Upper lobe of left lung (tissue), 6 donors: Measurements from ENCODE around the gene CHKB. TPM values are rescaled to one million over a fixed set of nuclear protein-coding genes. Genes with fewer than 3 reads are reported as not detected.

Source experiments
- ATAC-seq, 2 donors: fragments of 200-7000 bp; cut with Tn5 transposase; one replicate each; pipeline ENCODE4 v1.9.1; 2022; ENCODE audit warnings: mild to moderate bottlenecking in 2 of 2, moderate library complexity in 2 of 2; ENCODE audit not compliant: low FRiP score in 2 of 2
- DNase-seq, 2 donors: peaks; one replicate each; pipeline ENCODE4 v3.0.0-alpha.2; 2019 to 2020
- H3K27ac ChIP-seq, 4 donors: fragments of 200-600 bp; sonication (generic); one replicate each; pipeline ENCODE4 v1.5.1; 2016 to 2019
- H3K27me3 ChIP-seq, 4 donors: fragments of 200-600 bp; sonication (generic); one replicate each; pipeline ENCODE4 v1.5.1; 2017 to 2019
- H3K36me3 ChIP-seq, 4 donors: fragments of 200-600 bp; sonication (generic); one replicate each; pipeline ENCODE4 v1.5.1; 2016 to 2019
- H3K4me1 ChIP-seq, 4 donors: fragments of 200-600 bp; sonication (generic); one replicate each; pipeline ENCODE4 v1.5.1; 2018 to 2019
- H3K4me3 ChIP-seq, 4 donors: fragments of 200-600 bp; sonication (generic); one replicate each; pipeline ENCODE4 v1.5.1; 2017 to 2019; ENCODE audit warnings: mild to moderate bottlenecking in 2 of 4, moderate library complexity in 1 of 4
- H3K9me3 ChIP-seq, 4 donors: fragments of 200-600 bp; sonication (generic); one replicate each; pipeline ENCODE4 v1.5.1; 2018 to 2019
- EP300 ChIP-seq, 4 donors: sonication (generic); formaldehyde crosslinking; IDR thresholded peaks; one replicate each; pipeline ENCODE4 v1.5.1; 2017; ENCODE audit warnings: antibody characterized with exemption in 4 of 4, control low read depth in 2 of 4
- POLR2A ChIP-seq, 4 donors: fragments of 450-650 bp; IDR thresholded peaks; one replicate each; pipeline ENCODE4 v1.5.1; 2016 to 2017; ENCODE audit warnings: antibody characterized with exemption in 4 of 4, mild to moderate bottlenecking in 2 of 4
- POLR2AphosphoS5 ChIP-seq, 2 donors: sonication (generic); formaldehyde crosslinking; IDR thresholded peaks; one replicate each; pipeline ENCODE4 v1.5.1; 2017; ENCODE audit warnings: antibody characterized with exemption in 2 of 2
- WGBS, 2 donors: methylation state at CpG; one replicate each; pipeline ENCODE4 v1.1.5; 2017 to 2018; 5-methylcytosine and 5-hydroxymethylcytosine counted together
- total RNA-seq, 6 donors: library from RNA; depleted of rRNA in 4 of 6; stranded (reverse); fragments of >200 nt in 4 of 6; gene quantifications; one replicate each; pipeline versions ENCODE4 v1.1.0 to v1.2.1, GENCODE V29; 2016 to 2021
- TF ChIP-seq, protein P1 (sequence below), 6 experiments: fragments of 450-650 bp in 4 of 6; fragments of 200-600 bp in 2 of 6; sonication (generic) in 2 of 6; IDR thresholded peaks; one replicate each; pipeline ENCODE4 v1.5.1; 2016 to 2019; ENCODE audit warnings: antibody characterized with exemption in 6 of 6
- donor health status: DM: no; HTN: no; CAD: no; lungs with moderate emphysema.
- donor health status: DM: no; HTN: yes; CAD: no; lungs with severe emphysema.

CHKB gene
- total RNA-seq, 6 donors from 2014 or later = 42.7 to 294 (median 87.8) TPM

GRCh38 chr22:50624347-50625130 is 41.9 kb upstream of the CHKB start:
- WGBS, 2 donors = 83 to 85% methylated on average over 11 to 13 of the region's 16 CpGs
- no peak overlapping the region for H3K4me3 ChIP-seq
- no peaks in the 10 kb centered on the region for H3K9me3 ChIP-seq
- H3K27ac ChIP-seq = no peak overlapping the region
- TF ChIP-seq POLR2A (IDR thresholded peaks at IDR 0.05) (no peak), EP300 (IDR thresholded peaks at IDR 0.05) (no peak), POLR2AphosphoS5 (IDR thresholded peaks at IDR 0.05) (no peak)
- TF ChIP-seq, protein P1, sequence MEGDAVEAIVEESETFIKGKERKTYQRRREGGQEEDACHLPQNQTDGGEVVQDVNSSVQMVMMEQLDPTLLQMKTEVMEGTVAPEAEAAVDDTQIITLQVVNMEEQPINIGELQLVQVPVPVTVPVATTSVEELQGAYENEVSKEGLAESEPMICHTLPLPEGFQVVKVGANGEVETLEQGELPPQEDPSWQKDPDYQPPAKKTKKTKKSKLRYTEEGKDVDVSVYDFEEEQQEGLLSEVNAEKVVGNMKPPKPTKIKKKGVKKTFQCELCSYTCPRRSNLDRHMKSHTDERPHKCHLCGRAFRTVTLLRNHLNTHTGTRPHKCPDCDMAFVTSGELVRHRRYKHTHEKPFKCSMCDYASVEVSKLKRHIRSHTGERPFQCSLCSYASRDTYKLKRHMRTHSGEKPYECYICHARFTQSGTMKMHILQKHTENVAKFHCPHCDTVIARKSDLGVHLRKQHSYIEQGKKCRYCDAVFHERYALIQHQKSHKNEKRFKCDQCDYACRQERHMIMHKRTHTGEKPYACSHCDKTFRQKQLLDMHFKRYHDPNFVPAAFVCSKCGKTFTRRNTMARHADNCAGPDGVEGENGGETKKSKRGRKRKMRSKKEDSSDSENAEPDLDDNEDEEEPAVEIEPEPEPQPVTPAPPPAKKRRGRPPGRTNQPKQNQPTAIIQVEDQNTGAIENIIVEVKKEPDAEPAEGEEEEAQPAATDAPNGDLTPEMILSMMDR (IDR thresholded peaks at IDR 0.05) = no peak
- no peak for DNase-seq
- H3K4me1 ChIP-seq = peaks cover 35 to 57% (median 48%) of the 10 kb centered on the region in 4 donors
- H3K27me3 ChIP-seq = no peaks in the 10 kb centered on the region
- H3K36me3 ChIP-seq = peaks cover 0 to 23% (median 6%) of the 10 kb centered on the region in 4 donors
- ATAC-seq = no peak

GRCh38 chr22:50622723-50623327 is 40.2 kb upstream of the CHKB start:
- Histone ChIP-seq H3K4me1 (peaks cover 35 to 48% (median 41%) of the 10 kb centered on the region in 4 donors), H3K9me3 (no peaks in the 10 kb centered on the region), H3K27ac (peak overlapping the region in 3 of 4 donors; percentile 53 to 79 (median 60)), H3K36me3 (peaks cover 0 to 23% (median 6%) of the 10 kb centered on the region in 4 donors), H3K4me3 (no peak overlapping the region), H3K27me3 (no peaks in the 10 kb centered on the region)
- TF ChIP-seq EP300 (IDR thresholded peaks at IDR 0.05) (no peak), POLR2AphosphoS5 (IDR thresholded peaks at IDR 0.05) (no peak), POLR2A (IDR thresholded peaks at IDR 0.05) (no peak)
- TF ChIP-seq, protein P1 (IDR thresholded peaks at IDR 0.05) = no peak
- 63 to 67% methylated on average over 15 to 16 of the region's 16 CpGs for WGBS, 2 donors
- ATAC-seq = no peak
- peak; percentile 49 to 54 for DNase-seq

DNA sequence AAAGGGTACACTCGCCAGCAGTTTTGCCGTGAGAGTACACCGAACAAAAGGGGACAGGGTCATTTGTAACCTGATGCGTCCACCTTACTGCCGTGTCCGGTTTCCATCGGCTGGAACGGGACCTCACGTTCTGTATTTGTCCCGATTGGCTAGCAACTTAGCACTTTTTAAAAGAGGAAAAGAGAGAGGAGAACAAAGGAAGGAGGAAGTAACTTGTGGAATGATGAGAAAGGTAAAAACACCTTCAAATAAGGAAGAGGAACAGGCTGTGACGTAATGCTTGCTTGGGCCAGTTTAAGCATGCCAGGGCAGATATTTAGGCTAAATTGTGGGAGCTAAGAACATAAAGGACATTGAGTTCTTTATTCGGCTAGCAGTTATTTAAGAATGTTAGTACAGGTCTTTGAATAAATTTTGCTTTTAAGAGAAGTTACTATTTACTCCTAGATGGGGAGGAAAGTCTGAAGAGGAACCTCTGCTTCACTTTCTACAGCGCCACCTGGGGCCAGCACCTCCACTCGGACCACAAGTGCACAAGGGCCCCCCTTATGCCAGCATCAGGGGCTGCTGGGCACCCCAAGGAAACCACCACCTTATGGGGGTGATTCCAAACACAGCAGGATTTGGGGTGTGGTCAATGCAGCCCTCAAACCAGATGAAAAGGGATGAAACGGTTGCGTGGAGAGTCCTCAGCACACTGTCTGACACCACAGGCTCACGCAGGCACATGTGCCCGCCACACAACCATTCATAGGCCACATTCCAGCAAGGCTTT is 39.5 kb upstream of the CHKB start:
- peak overlapping the region in 3 of 4 donors; percentile 12 to 43 (median 40) for H3K4me3 ChIP-seq
- peak in 1 of 2 donors; percentile 34 for DNase-seq
- no peak for TF ChIP-seq EP300 (IDR thresholded peaks at IDR 0.05)
- peak in 1 of 4 donors; percentile 1 for TF ChIP-seq POLR2A (IDR thresholded peaks at IDR 0.05)
- no peak for TF ChIP-seq POLR2AphosphoS5 (IDR thresholded peaks at IDR 0.05)
- whole genome bisulfite sequencing, 2 donors = 21 to 24% methylated on average over 18 of the region's 18 CpGs
- peak overlapping the region; percentile 44 to 79 (median 56) for H3K27ac ChIP-seq
- peaks cover 0 to 23% (median 6%) of the 10 kb centered on the region in 4 donors for H3K36me3 ChIP-seq
- no peaks in the 10 kb centered on the region for H3K27me3 ChIP-seq
- no peaks in the 10 kb centered on the region for H3K9me3 ChIP-seq
- H3K4me1 ChIP-seq = peaks cover 31 to 43% (median 36%) of the 10 kb centered on the region in 4 donors
- no peak for ATAC-seq

- H3K4me1 ChIP-seq = peaks cover 27 to 36% (median 30%) of the 10 kb centered on the region in 4 donors
- 22 to 23% methylated on average over 7 to 10 of the region's 10 CpGs for WGBS, 2 donors
- peak overlapping the region; percentile 44 to 79 (median 56) for H3K27ac ChIP-seq
- DNase-seq = no peak
- no peaks in the 10 kb centered on the region for H3K9me3 ChIP-seq
- ATAC-seq = peak; percentile 29 to 39
- no peaks in the 10 kb centered on the region for H3K27me3 ChIP-seq
- H3K36me3 ChIP-seq = peaks cover 0 to 20% (median 6%) of the 10 kb centered on the region in 4 donors
- no peak for TF ChIP-seq POLR2AphosphoS5 (IDR thresholded peaks at IDR 0.05)
- no peak for TF ChIP-seq EP300 (IDR thresholded peaks at IDR 0.05)
- no peak for TF ChIP-seq POLR2A (IDR thresholded peaks at IDR 0.05)
- TF ChIP-seq, protein P1 (IDR thresholded peaks at IDR 0.05) = no peak
- peak overlapping the region in 3 of 4 donors; percentile 27 to 43 (median 40) for H3K4me3 ChIP-seq
Observed at GRCh38 chr22:50621356-50621880, 38.8 kb upstream of the CHKB start.
